ENCODE results near the gene CCDC33. TPM values are rescaled to one million over a fixed set of nuclear protein-coding genes. Genes with fewer than 3 reads are reported as not detected.

The CCDC33 gene
- total RNA-seq: not detected in 2 replicates

GRCh38 chr15:74235962-74236361, at the start of gene CCDC33:
CCDC33 (plus strand) TSS chr15:74236326; CDS start chr15:74236720, 394 bp downstream.

GRCh38 chr15:74202452-74203401, 33.4 kb upstream of the CCDC33 start, which contains the start of gene STRA6:
STRA6 (minus strand) TSS chr15:74202787; CDS start chr15:74202267, 520 bp downstream.

GRCh38 chr15:74367296-74367854, 131.2 kb downstream of the CCDC33 start, which contains the start of gene CYP11A1:
CYP11A1 (minus strand) TSS chr15:74367646; CDS start chr15:74367585, 61 bp downstream.

Other genes starting within 250 kb of the CCDC33 start
- 10.5 and 13.9 TPM in 2 replicates for gene STOML1, start 244.0 kb upstream of the CCDC33 start, total RNA-seq
- gene PML, start 241.6 kb upstream of the CCDC33 start, total RNA-seq: 76.1 and 85.6 TPM in 2 replicates
- not detected in 2 replicates for gene GOLGA6A, start 153.8 kb upstream of the CCDC33 start, total RNA-seq
- not detected in 2 replicates for gene ISLR2, start 105.7 kb upstream of the CCDC33 start, total RNA-seq
- under 0.01 and 0.76 TPM in 2 replicates for gene ISLR, start 62.6 kb upstream of the CCDC33 start, total RNA-seq
- 0.10 and 0.65 TPM in 2 replicates for gene STRA6, start 33.5 kb upstream of the CCDC33 start, total RNA-seq
- gene CYP11A1, start 131.3 kb downstream of the CCDC33 start, total RNA-seq: 0.10 TPM in 1 of 2 replicates, not detected in the other
- 0.76 and 2.6 TPM in 2 replicates for gene SEMA7A, start 197.6 kb downstream of the CCDC33 start, total RNA-seq
- gene UBL7, start 224.8 kb downstream of the CCDC33 start, total RNA-seq: 30.8 and 42.5 TPM in 2 replicates

All from vein endothelial cell (primary cell).